Measurements from ENCODE around the gene MYL10.

Gene MYL10

DNA sequence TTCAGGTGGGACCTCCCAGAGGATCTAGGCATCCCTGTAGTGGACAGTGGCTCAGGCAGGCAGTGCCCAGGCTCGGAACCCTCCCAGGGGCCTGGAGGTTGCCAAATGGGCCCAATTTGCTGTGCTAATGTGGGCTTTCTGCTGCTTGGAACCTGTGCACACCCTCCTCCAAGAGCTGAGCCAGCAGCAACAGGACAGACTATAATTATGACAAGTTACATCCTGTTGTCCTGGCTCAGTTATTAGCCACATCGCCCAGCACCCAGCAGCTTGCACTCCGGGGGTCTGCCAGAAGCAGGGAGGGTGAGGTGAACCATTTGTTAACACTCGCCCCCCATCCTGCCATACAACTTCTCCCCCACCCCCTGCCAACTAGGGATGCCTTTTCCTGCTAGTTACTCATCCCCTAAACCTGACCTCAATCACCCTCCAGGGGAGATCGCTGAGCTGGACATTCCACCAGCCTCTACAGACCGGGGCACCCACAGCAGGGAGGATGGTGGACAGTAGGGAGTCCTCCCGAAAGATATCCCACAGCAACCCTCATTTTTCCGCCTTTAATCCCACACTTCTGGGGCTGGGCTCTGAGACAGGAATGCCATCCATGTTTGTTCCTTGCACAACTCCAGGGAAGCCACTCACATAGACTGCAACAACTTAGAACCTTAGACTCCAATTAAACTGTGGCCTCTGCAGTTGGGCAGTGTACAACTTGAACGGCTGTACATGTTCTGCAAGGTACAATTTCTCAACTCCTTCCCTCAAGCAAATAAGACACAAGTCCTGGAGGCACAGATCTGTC lies 7.9 kb upstream of the MYL10 start:
- TF ChIP-seq, protein P1, sequence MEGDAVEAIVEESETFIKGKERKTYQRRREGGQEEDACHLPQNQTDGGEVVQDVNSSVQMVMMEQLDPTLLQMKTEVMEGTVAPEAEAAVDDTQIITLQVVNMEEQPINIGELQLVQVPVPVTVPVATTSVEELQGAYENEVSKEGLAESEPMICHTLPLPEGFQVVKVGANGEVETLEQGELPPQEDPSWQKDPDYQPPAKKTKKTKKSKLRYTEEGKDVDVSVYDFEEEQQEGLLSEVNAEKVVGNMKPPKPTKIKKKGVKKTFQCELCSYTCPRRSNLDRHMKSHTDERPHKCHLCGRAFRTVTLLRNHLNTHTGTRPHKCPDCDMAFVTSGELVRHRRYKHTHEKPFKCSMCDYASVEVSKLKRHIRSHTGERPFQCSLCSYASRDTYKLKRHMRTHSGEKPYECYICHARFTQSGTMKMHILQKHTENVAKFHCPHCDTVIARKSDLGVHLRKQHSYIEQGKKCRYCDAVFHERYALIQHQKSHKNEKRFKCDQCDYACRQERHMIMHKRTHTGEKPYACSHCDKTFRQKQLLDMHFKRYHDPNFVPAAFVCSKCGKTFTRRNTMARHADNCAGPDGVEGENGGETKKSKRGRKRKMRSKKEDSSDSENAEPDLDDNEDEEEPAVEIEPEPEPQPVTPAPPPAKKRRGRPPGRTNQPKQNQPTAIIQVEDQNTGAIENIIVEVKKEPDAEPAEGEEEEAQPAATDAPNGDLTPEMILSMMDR (IDR thresholded peaks at IDR 0.05; ENCODE audit: insufficient read depth, low read depth, low read length, missing control alignments) = no peak
- DNase-seq (ENCODE audit: low read depth) = peak; percentile 16
- H3K4me3 ChIP-seq (ENCODE audit: low read length) = no peak overlapping the region

GRCh38 chr7:101635484-101635883 lies 6.4 kb upstream of the MYL10 start:
- TF ChIP-seq, protein P1 (IDR thresholded peaks at IDR 0.05; ENCODE audit: insufficient read depth, low read depth, low read length, missing control alignments) = no peak
- DNase-seq (ENCODE audit: low read depth) = peak; percentile 62
- H3K4me3 ChIP-seq (ENCODE audit: low read length) = no peak overlapping the region

GRCh38 chr7:101634196-101634717 lies 5.2 kb upstream of the MYL10 start:
- TF ChIP-seq, protein P1 (IDR thresholded peaks at IDR 0.05; ENCODE audit: insufficient read depth, low read depth, low read length, missing control alignments) = no peak
- DNase-seq (ENCODE audit: low read depth) = no peak
- no peak overlapping the region for H3K4me3 ChIP-seq (ENCODE audit: low read length)

DNA sequence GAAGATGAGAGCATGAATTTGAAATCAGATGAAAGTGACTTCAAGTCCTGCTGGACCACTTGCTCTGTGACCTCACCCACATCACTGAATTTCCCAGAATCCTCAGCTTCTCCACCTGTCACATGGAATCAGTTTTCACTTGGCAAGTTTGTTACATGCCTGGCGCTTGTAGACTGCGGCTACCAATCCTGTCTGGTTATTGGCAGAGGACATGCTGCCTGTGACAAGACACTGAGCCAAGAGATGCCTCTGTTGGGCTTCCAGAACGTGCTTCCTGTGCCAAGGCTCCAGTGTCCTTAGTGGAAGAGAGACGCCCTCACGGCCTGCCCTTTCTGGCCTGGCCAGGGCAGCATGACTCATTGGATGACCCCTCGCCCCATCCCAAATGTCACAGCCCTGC lies 4.4 kb upstream of the MYL10 start:
- H3K4me3 ChIP-seq (ENCODE audit: low read length) = no peak overlapping the region
- TF ChIP-seq, protein P1 (IDR thresholded peaks at IDR 0.05; ENCODE audit: insufficient read depth, low read depth, low read length, missing control alignments) = no peak
- DNase-seq (ENCODE audit: low read depth) = no peak

- TF ChIP-seq, protein P1 (IDR thresholded peaks at IDR 0.05; ENCODE audit: insufficient read depth, low read depth, low read length, missing control alignments) = no peak
- no peak overlapping the region for H3K4me3 ChIP-seq (ENCODE audit: low read length)
- peak; percentile 50 for DNase-seq (ENCODE audit: low read depth)
These were observed 3.5 kb upstream of the MYL10 start for GRCh38 chr7:101632641-101633040.

GRCh38 chr7:101631224-101631714 lies 2.2 kb upstream of the MYL10 start:
- peak; percentile 80 for DNase-seq (ENCODE audit: low read depth)
- TF ChIP-seq, protein P1 (IDR thresholded peaks at IDR 0.05; ENCODE audit: insufficient read depth, low read depth, low read length, missing control alignments) = no peak
- no peak overlapping the region for H3K4me3 ChIP-seq (ENCODE audit: low read length)

Measured in epithelial cell of esophagus (primary cell).